IMR-90 (cell line): ENCODE data around the gene POLR1H. TPM values are rescaled to one million over a fixed set of nuclear protein-coding genes. Genes with fewer than 3 reads are reported as not detected.
A peak's percentile ranks its signal among the peaks of the same experiment; 100 is the strongest.

ENCODE experiments used
- BHLHE40 ChIP-seq: fragments of 150-350 bp; IDR thresholded peaks from 2 replicates; pipeline ENCODE4 v1.6.1; 2016; ENCODE audit warnings: mild to moderate bottlenecking, low read depth, low read length
- CEBPB ChIP-seq: IDR thresholded peaks from 2 replicates; pipeline ENCODE4 v1.6.1; 2012; ENCODE audit warnings: low read depth, low read length, improper control_type of control experiment
- CHD1 ChIP-seq: IDR thresholded peaks from 2 replicates; pipeline ENCODE4 v1.6.1; 2012; ENCODE audit warnings: low read depth, low read length, improper control_type of control experiment
- polyA plus RNA-seq, 3 experiments: library from polyadenylated mRNA; depleted of rRNA; stranded (reverse); fragments of >200 nt; gene quantifications; 2 replicates each; pipeline ENCODE4 v1.2.3, GENCODE V29; 2012; ENCODE audit warnings: low replicate concordance in 1 of 3
- total RNA-seq: library from RNA; depleted of rRNA; stranded (reverse); fragments of >200 nt; gene quantifications from 2 replicates; pipeline ENCODE4 v1.2.3, GENCODE V29; 2012
- TF ChIP-seq, protein P1 (sequence below): conservative IDR thresholded peaks from 2 replicates; pipeline ENCODE4 v1.5.1; 2012; ENCODE audit warnings: mild to moderate bottlenecking, low read depth, low read length, improper control_type of control experiment

Gene POLR1H
- total and polyA plus RNA-seq, 2 of the 4 experiments (the other 2 are of a cell fraction), result 24.6 to 34.6 TPM

DNA sequence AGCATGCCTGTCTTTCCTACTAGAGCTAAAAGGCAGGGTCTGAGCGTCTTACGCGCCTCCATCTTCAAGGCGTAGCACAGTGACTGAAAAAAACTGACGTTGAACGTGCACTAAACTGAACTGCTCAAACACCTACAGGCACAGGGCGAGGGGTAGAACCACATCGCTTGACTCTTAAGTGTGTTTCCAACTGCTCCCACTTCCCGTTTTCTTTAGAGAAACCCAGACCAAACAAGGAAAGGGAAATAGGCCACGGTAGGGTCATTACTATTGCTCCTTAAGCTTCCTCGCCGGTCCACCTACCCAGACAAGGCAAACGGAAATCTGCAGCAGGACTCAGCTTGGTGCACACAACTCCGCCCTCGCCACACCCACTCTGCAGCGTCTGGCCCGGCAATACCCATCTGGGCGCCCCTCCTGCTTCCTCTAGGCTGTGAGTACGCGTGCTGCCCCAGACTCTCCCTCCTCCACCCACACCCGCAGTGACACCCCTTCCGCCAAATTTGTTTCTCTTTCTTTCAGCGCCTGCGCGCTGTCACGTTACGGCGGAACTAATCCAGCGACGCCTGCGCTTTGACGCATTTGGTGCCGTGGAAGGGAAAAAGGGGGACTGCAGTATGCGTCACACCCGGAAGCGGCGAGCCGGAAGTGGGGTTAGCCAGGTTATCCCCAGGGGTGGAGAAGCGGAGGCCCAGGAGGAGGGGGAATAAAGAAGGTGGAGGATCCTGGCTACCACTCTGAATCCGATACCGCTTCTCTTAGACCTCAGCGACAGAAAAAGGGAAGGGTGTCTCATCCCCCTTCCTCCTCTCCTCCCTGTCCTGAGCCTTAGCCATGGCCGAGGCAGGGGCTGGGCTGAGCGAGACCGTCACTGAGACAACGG, 5.8 kb downstream of the POLR1H start, which contains the start of gene PPP1R11 (continued):
- TF ChIP-seq, protein P1, sequence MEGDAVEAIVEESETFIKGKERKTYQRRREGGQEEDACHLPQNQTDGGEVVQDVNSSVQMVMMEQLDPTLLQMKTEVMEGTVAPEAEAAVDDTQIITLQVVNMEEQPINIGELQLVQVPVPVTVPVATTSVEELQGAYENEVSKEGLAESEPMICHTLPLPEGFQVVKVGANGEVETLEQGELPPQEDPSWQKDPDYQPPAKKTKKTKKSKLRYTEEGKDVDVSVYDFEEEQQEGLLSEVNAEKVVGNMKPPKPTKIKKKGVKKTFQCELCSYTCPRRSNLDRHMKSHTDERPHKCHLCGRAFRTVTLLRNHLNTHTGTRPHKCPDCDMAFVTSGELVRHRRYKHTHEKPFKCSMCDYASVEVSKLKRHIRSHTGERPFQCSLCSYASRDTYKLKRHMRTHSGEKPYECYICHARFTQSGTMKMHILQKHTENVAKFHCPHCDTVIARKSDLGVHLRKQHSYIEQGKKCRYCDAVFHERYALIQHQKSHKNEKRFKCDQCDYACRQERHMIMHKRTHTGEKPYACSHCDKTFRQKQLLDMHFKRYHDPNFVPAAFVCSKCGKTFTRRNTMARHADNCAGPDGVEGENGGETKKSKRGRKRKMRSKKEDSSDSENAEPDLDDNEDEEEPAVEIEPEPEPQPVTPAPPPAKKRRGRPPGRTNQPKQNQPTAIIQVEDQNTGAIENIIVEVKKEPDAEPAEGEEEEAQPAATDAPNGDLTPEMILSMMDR, result no peak
- TF ChIP-seq BHLHE40 (peak; percentile 95), CHD1 (no peak), CEBPB (peak; percentile 30; the same call in 1 of the 2 replicates)
